Vagina (tissue), 2 donors: ENCODE results near the gene ADCY5. TPM values are rescaled to one million over a fixed set of nuclear protein-coding genes. Genes with fewer than 3 reads are reported as not detected.

ENCODE experiments used
- DNase-seq, 2 donors: peaks; one replicate each; pipeline ENCODE4 v3.0.0-alpha.2; 2017; ENCODE audit errors: extremely low spot score in 2 of 2
- H3K27ac ChIP-seq: fragments of 200-600 bp; sonication (generic); one replicate; pipeline ENCODE4 v1.5.1; 2019
- H3K27me3 ChIP-seq: fragments of 200-600 bp; sonication (generic); one replicate; pipeline ENCODE4 v1.5.1; 2019
- H3K36me3 ChIP-seq, 2 donors: fragments of 200-600 bp; sonication (generic); one replicate each; pipeline ENCODE4 v1.5.1; 2017 to 2019
- H3K4me1 ChIP-seq: fragments of 200-600 bp; sonication (generic); one replicate; pipeline ENCODE4 v1.5.1; 2019
- H3K4me3 ChIP-seq, 2 donors: fragments of 200-600 bp; sonication (generic); 1 replicate in 1 of 2; 2 replicates in 1 of 2; pipeline ENCODE4 v1.5.1; 2016 to 2019
- H3K9me3 ChIP-seq: fragments of 200-600 bp; sonication (generic); one replicate; pipeline ENCODE4 v1.5.1; 2019
- CTCF ChIP-seq, 3 experiments: fragments of 450-650 bp in 2 of 3; fragments of 200-600 bp in 1 of 3; sonication (generic) in 1 of 3; IDR thresholded peaks; one replicate each; pipeline ENCODE4 v1.5.1; 2017 to 2019; ENCODE audit warnings: antibody characterized with exemption in 3 of 3, mild to moderate bottlenecking in 2 of 3, moderate library complexity in 2 of 3
- POLR2A ChIP-seq, 2 donors: fragments of 450-650 bp; IDR thresholded peaks; one replicate each; pipeline ENCODE4 v1.6.1; 2017; ENCODE audit warnings: antibody characterized with exemption in 2 of 2, mild to moderate bottlenecking in 2 of 2, moderate library complexity in 2 of 2
- POLR2AphosphoS5 ChIP-seq, 2 donors: sonication (generic); formaldehyde crosslinking; IDR thresholded peaks; one replicate each; pipeline ENCODE4 v1.9.0; 2017; ENCODE audit warnings: antibody characterized with exemption in 2 of 2, mild to moderate bottlenecking in 2 of 2, low read depth in 1 of 2; ENCODE audit not compliant: insufficient read depth in 1 of 2
- intact Hi-C: fragments of 100-400 bp; cut with DNase I; formaldehyde crosslinking; loops from one replicate; pipeline ENCODE4 v1.15.1; 2023
- total RNA-seq: library from RNA; depleted of rRNA; stranded (reverse); fragments of >200 nt; gene quantifications from one replicate; pipeline ENCODE4 v1.2.3, GENCODE V29; 2016

The ADCY5 gene
- total RNA-seq, 1 donor from 2014 or later, result 16.7 TPM

DNA sequence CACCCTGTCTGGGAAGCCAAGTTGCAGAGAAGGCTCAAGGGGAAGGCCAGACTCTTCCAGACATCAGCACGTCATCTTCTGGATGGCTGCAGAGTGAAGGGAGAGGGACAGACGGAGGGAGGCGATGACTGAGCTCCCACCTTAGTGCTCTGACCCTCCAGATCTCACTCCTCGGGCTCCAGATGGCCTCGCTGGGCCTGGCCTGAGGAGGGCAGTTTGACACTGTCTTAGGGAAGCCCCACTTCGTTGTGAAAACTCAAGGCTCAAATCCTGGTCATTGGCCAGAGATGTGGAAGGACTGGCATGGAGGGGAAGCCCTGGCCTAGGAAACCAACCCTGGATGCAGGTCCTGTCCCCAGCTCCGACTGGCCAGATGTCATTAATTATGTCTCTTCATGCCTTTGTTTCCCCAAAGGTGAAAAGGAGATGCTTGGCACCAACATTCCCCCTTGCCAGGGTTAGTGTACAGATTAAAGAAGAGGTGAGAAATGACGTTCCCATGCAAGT is 70.4 kb downstream of the ADCY5 start:
- Histone ChIP-seq H3K9me3 (no peaks in the 10 kb centered on the region), H3K4me1 (no peaks in the 10 kb centered on the region), H3K36me3 (no peaks in the 10 kb centered on the region), H3K27ac (no peak overlapping the region), H3K4me3 (no peak overlapping the region), H3K27me3 (no peaks in the 10 kb centered on the region)
- intact Hi-C loops, result no loop called here
- no peak for TF ChIP-seq POLR2A (IDR thresholded peaks at IDR 0.05)
- no peak for TF ChIP-seq CTCF (IDR thresholded peaks at IDR 0.05)
- no peak for TF ChIP-seq POLR2AphosphoS5 (IDR thresholded peaks at IDR 0.05; ENCODE audit: insufficient read depth in 1 of 2, low read depth in 1 of 2)
- DNase-seq, result no peak

GRCh38 chr3:123377243-123377740 is 71.6 kb downstream of the ADCY5 start:
- H3K27me3 ChIP-seq, result no peaks in the 10 kb centered on the region
- no peak overlapping the region for H3K27ac ChIP-seq
- peaks cover 10% of the 10 kb centered on the region for H3K4me1 ChIP-seq
- intact Hi-C loops, result no loop called here
- DNase-seq, result no peak
- TF ChIP-seq CTCF (IDR thresholded peaks at IDR 0.05), result no peak
- no peak for TF ChIP-seq POLR2A (IDR thresholded peaks at IDR 0.05)
- TF ChIP-seq POLR2AphosphoS5 (IDR thresholded peaks at IDR 0.05; ENCODE audit: insufficient read depth in 1 of 2, low read depth in 1 of 2), result no peak
- no peaks in the 10 kb centered on the region for H3K36me3 ChIP-seq
- H3K9me3 ChIP-seq, result no peaks in the 10 kb centered on the region
- H3K4me3 ChIP-seq, result no peak overlapping the region

- intact Hi-C loops, result no loop called here
- Histone ChIP-seq H3K27ac (no peak overlapping the region), H3K4me3 (no peak overlapping the region), H3K36me3 (no peaks in the 10 kb centered on the region), H3K9me3 (no peaks in the 10 kb centered on the region), H3K27me3 (no peaks in the 10 kb centered on the region), H3K4me1 (peaks cover 11% of the 10 kb centered on the region)
- DNase-seq, result no peak
- TF ChIP-seq POLR2AphosphoS5 (IDR thresholded peaks at IDR 0.05; ENCODE audit: insufficient read depth in 1 of 2, low read depth in 1 of 2) (no peak), POLR2A (IDR thresholded peaks at IDR 0.05) (no peak), CTCF (IDR thresholded peaks at IDR 0.05) (no peak)
These were observed 72.2 kb downstream of the ADCY5 start for GRCh38 chr3:123376451-123377242.

DNA sequence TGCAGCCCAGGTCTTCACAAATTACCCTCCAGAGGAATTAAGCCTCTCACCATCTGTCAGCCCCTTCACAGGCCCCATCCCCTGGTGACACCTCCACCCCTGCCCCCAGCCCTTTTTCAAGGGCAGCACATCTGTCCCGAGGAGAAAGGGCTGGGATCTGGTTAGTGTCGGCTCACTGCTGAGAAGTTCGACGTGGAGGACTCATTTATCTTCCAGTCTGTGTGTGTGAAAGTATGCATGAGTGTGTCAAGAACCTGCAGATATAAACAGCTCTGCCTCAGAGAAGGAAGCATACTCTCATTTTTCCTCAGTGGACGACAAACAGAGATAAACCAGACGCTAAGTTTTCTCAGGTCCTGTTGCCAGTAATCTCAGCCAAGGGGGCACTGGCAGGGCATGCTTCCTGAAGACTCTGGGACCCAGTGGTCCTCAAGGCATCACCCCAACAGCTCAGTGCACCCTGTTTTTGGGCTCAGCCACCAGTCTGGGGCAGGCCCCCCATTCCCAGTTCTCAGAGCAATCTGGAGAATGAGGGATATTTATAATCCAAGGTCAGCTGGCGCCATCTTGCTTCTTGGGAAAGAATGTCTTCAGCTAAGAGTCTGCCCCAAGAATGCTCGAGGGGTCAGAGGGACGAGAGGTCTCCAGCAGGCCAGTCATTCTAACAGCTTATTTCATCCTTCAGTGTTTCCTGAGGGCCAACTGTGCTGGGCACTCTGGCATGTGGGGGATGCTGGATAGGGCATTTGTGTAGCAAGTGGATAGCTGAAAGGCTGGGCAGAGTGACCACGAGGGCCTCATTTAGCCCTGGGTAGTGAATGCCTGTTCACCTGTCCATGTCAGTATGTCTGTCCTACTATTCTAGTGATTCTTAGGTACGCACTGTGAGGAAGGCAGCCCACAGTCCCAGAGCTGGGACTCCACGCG is 73.6 kb downstream of the ADCY5 start:
- intact Hi-C loops, result no loop called here
- Histone ChIP-seq H3K27ac (no peak overlapping the region), H3K27me3 (no peaks in the 10 kb centered on the region), H3K36me3 (no peaks in the 10 kb centered on the region), H3K4me1 (peaks cover 11% of the 10 kb centered on the region), H3K9me3 (no peaks in the 10 kb centered on the region), H3K4me3 (no peak overlapping the region)
- TF ChIP-seq POLR2A (IDR thresholded peaks at IDR 0.05), result no peak
- TF ChIP-seq CTCF (IDR thresholded peaks at IDR 0.05), result no peak
- DNase-seq, result no peak
